ENCODE measurements around the gene CAST.

The CAST gene

GRCh38 chr5:96668725-96669124 lies 6.5 kb downstream of the CAST start:
- no peak for TF ChIP-seq CTCF (conservative IDR thresholded peaks at IDR 0.05; ENCODE audit: low read depth, low read length)
- H3K4me3 ChIP-seq (ENCODE audit: low read depth, low read length) = no peak overlapping the region
- DNase-seq (ENCODE audit: low read depth) = no peak

- no peak for TF ChIP-seq CTCF (conservative IDR thresholded peaks at IDR 0.05; ENCODE audit: low read depth, low read length)
- DNase-seq (ENCODE audit: low read depth) = no peak
- H3K4me3 ChIP-seq (ENCODE audit: low read depth, low read length) = no peak overlapping the region
Measured at GRCh38 chr5:96669909-96670308, 7.7 kb downstream of the CAST start.

GRCh38 chr5:96671441-96671840 lies 9.3 kb downstream of the CAST start:
- no peak for TF ChIP-seq CTCF (conservative IDR thresholded peaks at IDR 0.05; ENCODE audit: low read depth, low read length)
- no peak overlapping the region for H3K4me3 ChIP-seq (ENCODE audit: low read depth, low read length)
- no peak for DNase-seq (ENCODE audit: low read depth)

GRCh38 chr5:96673127-96673526 lies 11.0 kb downstream of the CAST start:
- DNase-seq (ENCODE audit: low read depth) = no peak
- TF ChIP-seq CTCF (conservative IDR thresholded peaks at IDR 0.05; ENCODE audit: low read depth, low read length) = no peak
- no peak overlapping the region for H3K4me3 ChIP-seq (ENCODE audit: low read depth, low read length)

GRCh38 chr5:96675882-96676281 lies 13.7 kb downstream of the CAST start:
- DNase-seq (ENCODE audit: low read depth) = no peak
- no peak for TF ChIP-seq CTCF (conservative IDR thresholded peaks at IDR 0.05; ENCODE audit: low read depth, low read length)
- no peak overlapping the region for H3K4me3 ChIP-seq (ENCODE audit: low read depth, low read length)

GRCh38 chr5:96677496-96677895 lies 15.3 kb downstream of the CAST start:
- H3K4me3 ChIP-seq (ENCODE audit: low read depth, low read length) = no peak overlapping the region
- TF ChIP-seq CTCF (conservative IDR thresholded peaks at IDR 0.05; ENCODE audit: low read depth, low read length) = no peak
- no peak for DNase-seq (ENCODE audit: low read depth)

- H3K4me3 ChIP-seq (ENCODE audit: low read depth, low read length) = no peak overlapping the region
- TF ChIP-seq CTCF (conservative IDR thresholded peaks at IDR 0.05; ENCODE audit: low read depth, low read length) = no peak
- DNase-seq (ENCODE audit: low read depth) = no peak
Measured at GRCh38 chr5:96679293-96679692, 17.1 kb downstream of the CAST start.

Measured in choroid plexus epithelial cell (primary cell).